GM19395 (cell line): ENCODE measurements around the gene ZBP1.

ENCODE experiments used
- ATAC-seq: cut with Tn5 transposase; IDR thresholded peaks from one replicate; pipeline ENCODE4 v1.9.1; 2021; ENCODE audit warnings: mild to moderate bottlenecking, moderate library complexity; ENCODE audit not compliant: unreplicated experiment

Gene ZBP1

GRCh38 chr20:57561356-57562279 is 58.6 kb downstream of the ZBP1 start:
- ATAC-seq, result no peak

GRCh38 chr20:57560554-57561355 is 59.5 kb downstream of the ZBP1 start, which contains the start of gene PCK1:
Gene PCK1 (plus strand): TSS chr20:57561110. CDS start chr20:57561412, 302 bp downstream.
- ATAC-seq, result no peak

- ATAC-seq, result no peak
Measured at GRCh38 chr20:57559658-57560553, 60.3 kb downstream of the ZBP1 start.

GRCh38 chr20:57559289-57559634 is 61.0 kb downstream of the ZBP1 start:
- no peak for ATAC-seq

GRCh38 chr20:57558614-57559288 is 61.5 kb downstream of the ZBP1 start:
- no peak for ATAC-seq

- no peak for ATAC-seq
Measured at GRCh38 chr20:57557926-57558613, 62.2 kb downstream of the ZBP1 start.

GRCh38 chr20:57556980-57557274 is 63.3 kb downstream of the ZBP1 start:
- no peak for ATAC-seq

- no peak for ATAC-seq
Measured at GRCh38 chr20:57555457-57556184, 64.6 kb downstream of the ZBP1 start.
